ENCODE data around the gene UPK3A. TPM values are rescaled to one million over a fixed set of nuclear protein-coding genes. Genes with fewer than 3 reads are reported as not detected.

Gene UPK3A
- total RNA-seq, 1 donor from 2014 or later, result not detected

DNA sequence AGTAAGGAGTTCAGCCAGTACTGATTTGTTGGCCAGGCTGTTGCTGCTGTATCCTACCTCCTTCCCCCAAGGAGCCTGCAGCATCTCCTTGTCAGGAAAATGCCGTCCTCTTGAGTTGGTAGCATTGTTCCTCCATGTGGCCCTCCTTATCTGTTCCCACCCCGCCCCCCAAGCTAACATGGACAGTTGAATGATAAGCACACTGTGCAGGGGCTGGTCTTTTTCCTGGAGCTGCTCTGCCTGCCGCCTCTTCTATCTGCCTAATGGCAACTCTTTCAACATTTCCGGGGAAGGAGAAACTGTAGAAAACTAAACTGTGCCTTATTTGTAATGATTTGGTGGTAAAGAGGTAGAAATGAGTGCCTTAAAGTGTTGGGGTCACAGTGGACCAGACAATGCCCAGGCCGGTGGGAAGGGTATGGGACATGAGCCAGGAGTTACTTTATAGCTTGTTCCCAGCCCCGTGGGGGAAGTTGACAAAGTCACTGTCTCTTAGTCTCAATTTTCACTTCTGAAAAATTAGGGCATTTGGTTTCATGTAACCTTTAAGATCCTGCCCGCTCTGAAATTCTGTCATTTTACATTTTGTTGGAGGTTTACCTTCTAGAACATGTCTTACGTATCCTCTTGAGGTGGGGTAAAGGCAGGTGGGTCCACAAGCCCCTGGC lies 29.4 kb downstream of the UPK3A start:
- H3K36me3 ChIP-seq, result no peaks in the 10 kb centered on the region
- H3K27me3 ChIP-seq, result no peaks in the 10 kb centered on the region
- intact Hi-C loops (cut with DNase I), result loop anchor here (10.0 kb wide), 1 partner anchor 231 kb away; no protein-coding TSS in a partner anchor
- H3K9me3 ChIP-seq, result no peaks in the 10 kb centered on the region
- no peak for TF ChIP-seq POLR2A (IDR thresholded peaks at IDR 0.05)
- TF ChIP-seq, protein P1, sequence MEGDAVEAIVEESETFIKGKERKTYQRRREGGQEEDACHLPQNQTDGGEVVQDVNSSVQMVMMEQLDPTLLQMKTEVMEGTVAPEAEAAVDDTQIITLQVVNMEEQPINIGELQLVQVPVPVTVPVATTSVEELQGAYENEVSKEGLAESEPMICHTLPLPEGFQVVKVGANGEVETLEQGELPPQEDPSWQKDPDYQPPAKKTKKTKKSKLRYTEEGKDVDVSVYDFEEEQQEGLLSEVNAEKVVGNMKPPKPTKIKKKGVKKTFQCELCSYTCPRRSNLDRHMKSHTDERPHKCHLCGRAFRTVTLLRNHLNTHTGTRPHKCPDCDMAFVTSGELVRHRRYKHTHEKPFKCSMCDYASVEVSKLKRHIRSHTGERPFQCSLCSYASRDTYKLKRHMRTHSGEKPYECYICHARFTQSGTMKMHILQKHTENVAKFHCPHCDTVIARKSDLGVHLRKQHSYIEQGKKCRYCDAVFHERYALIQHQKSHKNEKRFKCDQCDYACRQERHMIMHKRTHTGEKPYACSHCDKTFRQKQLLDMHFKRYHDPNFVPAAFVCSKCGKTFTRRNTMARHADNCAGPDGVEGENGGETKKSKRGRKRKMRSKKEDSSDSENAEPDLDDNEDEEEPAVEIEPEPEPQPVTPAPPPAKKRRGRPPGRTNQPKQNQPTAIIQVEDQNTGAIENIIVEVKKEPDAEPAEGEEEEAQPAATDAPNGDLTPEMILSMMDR (IDR thresholded peaks at IDR 0.05), result no peak
- TF ChIP-seq POLR2AphosphoS5 (IDR thresholded peaks at IDR 0.05; ENCODE audit: insufficient read depth in 1 of 2, low read depth in 1 of 2), result no peak
- peaks cover 42% of the 10 kb centered on the region for H3K4me1 ChIP-seq
- no peak overlapping the region for H3K4me3 ChIP-seq
- no peak overlapping the region for H3K27ac ChIP-seq
- no peak for DNase-seq (ENCODE audit: extremely low spot score in 2 of 2)

DNA sequence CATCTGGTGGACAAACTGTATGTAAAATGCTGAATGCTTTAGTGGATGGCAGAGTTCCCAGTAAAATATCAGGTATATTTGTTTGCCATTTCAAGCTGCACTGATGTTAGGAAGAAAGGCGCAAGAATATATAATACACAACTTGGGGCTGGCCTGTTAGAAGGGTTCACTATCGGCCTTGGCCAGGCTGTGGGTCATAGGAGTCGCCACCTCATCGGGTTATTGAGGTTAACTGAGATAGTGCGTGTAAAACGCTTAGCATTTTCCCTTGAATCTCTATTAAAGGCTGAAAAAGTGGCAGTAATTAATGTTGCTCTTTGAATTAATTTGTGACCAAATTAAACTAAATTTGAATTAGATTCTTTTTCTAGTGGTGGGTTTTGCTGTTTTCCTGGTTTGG lies 30.0 kb downstream of the UPK3A start:
- DNase-seq (ENCODE audit: extremely low spot score in 2 of 2), result no peak
- H3K4me3 ChIP-seq, result no peak overlapping the region
- no peaks in the 10 kb centered on the region for H3K9me3 ChIP-seq
- no peak overlapping the region for H3K27ac ChIP-seq
- no peaks in the 10 kb centered on the region for H3K27me3 ChIP-seq
- intact Hi-C loops (cut with DNase I), result loop anchor here (10.0 kb wide), 1 partner anchor 230 kb away; no protein-coding TSS in a partner anchor
- TF ChIP-seq POLR2A (IDR thresholded peaks at IDR 0.05) (no peak), POLR2AphosphoS5 (IDR thresholded peaks at IDR 0.05; ENCODE audit: insufficient read depth in 1 of 2, low read depth in 1 of 2) (no peak)
- TF ChIP-seq, protein P1 (IDR thresholded peaks at IDR 0.05), result no peak
- peaks cover 47% of the 10 kb centered on the region for H3K4me1 ChIP-seq
- H3K36me3 ChIP-seq, result no peaks in the 10 kb centered on the region

DNA sequence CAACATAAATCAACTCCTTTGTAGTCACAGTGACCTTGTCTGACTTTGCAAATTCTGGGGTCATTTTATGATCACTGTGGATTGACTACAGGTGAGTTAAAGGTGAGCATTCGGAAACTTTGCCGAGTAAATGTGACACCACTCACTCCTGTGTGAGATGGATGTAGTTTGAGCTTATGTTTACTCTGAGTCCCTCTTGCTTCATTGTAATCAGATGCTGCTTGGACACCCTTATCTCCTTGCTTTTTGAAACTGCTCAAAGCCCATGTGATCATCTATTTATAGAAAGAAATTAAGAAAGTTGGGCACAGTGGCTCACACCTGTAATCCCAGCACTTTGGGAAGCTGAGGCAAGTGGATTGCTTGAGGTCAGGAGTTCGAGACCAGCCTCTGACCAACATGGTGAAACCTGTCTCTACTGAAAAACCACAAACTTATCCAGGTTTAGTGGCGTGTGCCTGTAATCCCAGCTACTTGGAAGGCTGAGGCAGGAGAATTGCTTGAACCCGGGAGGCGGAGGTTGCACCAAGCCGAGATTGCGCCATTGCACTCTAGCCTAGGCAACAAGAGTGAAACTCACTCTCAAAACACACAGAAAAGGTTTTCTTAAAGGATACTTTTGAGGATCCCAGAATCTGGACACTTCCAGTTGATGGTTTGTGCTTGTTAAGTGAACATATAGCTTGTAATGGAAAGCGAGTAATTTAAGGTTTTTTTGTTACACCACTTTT lies 32.2 kb downstream of the UPK3A start:
- Histone ChIP-seq H3K4me1 (peaks cover 38% of the 10 kb centered on the region), H3K27me3 (no peaks in the 10 kb centered on the region), H3K27ac (peak overlapping the region; percentile 87), H3K9me3 (no peaks in the 10 kb centered on the region), H3K4me3 (no peak overlapping the region), H3K36me3 (no peaks in the 10 kb centered on the region)
- no peak for DNase-seq (ENCODE audit: extremely low spot score in 2 of 2)
- intact Hi-C loops (cut with DNase I), result loop anchor here (10.0 kb wide), 1 partner anchor 228 kb away; no protein-coding TSS in a partner anchor
- TF ChIP-seq, protein P1 (IDR thresholded peaks at IDR 0.05), result no peak
- no peak for TF ChIP-seq POLR2AphosphoS5 (IDR thresholded peaks at IDR 0.05; ENCODE audit: insufficient read depth in 1 of 2, low read depth in 1 of 2)
- no peak for TF ChIP-seq POLR2A (IDR thresholded peaks at IDR 0.05)

GRCh38 chr22:45317551-45318167 lies 32.9 kb downstream of the UPK3A start:
- no peaks in the 10 kb centered on the region for H3K27me3 ChIP-seq
- DNase-seq (ENCODE audit: extremely low spot score in 2 of 2), result no peak
- H3K4me3 ChIP-seq, result no peak overlapping the region
- H3K4me1 ChIP-seq, result peaks cover 38% of the 10 kb centered on the region
- H3K36me3 ChIP-seq, result peaks cover 0 to 4% of the 10 kb centered on the region in 2 donors
- peak overlapping the region; percentile 87 for H3K27ac ChIP-seq
- intact Hi-C loops (cut with DNase I), result loop anchor here (10.0 kb wide), 1 partner anchor 227 kb away; no protein-coding TSS in a partner anchor
- TF ChIP-seq, protein P1 (IDR thresholded peaks at IDR 0.05), result peak in 2 of 3 experiments; percentile 30 to 35
- TF ChIP-seq POLR2A (IDR thresholded peaks at IDR 0.05), result no peak
- no peaks in the 10 kb centered on the region for H3K9me3 ChIP-seq
